BJ (cell line): ENCODE data around the gene SPP2. TPM values are rescaled to one million over a fixed set of nuclear protein-coding genes. Genes with fewer than 3 reads are reported as not detected.

Source experiments
- CTCF ChIA-PET: fragments of 350-600 bp; formaldehyde crosslinking; extraction: SDS; loops from one replicate; lab custom pipeline; 2021; ENCODE audit warnings: antibody characterized with exemption, inconsistent platforms; lab: Yijun Ruan, JAX
- POLR2A ChIA-PET: fragments of 300-600 bp; sonication (Branson Sonifier 250); formaldehyde crosslinking; extraction: SDS; loops from one replicate; lab custom pipeline; 2021; ENCODE audit warnings: antibody characterized with exemption; lab: Charles Lee
- DNase-seq: peaks from one replicate; pipeline ENCODE4 v3.0.0-alpha.2; 2011; ENCODE audit warnings: low read depth
- H3K27me3 ChIP-seq: 2 replicates; pipeline ENCODE4 v1.6.0; 2011; ENCODE audit warnings: low read length; ENCODE audit not compliant: control insufficient read depth, insufficient read depth
- H3K36me3 ChIP-seq: 2 replicates; pipeline ENCODE4 v1.5.1; 2011; ENCODE audit warnings: low read length; ENCODE audit not compliant: control insufficient read depth, insufficient read depth
- H3K4me3 ChIP-seq: 2 replicates; pipeline ENCODE4 v1.5.1; 2011; ENCODE audit warnings: low read depth, mild to moderate bottlenecking, control low read depth, low read length
- polyA plus RNA-seq: library from polyadenylated mRNA; depleted of rRNA; stranded (reverse); fragments of >200 nt; gene quantifications from 2 replicates; pipeline ENCODE4 v1.2.3, GENCODE V29; 2011
- TF ChIP-seq, protein P1 (sequence below): IDR thresholded peaks from 2 replicates; pipeline ENCODE4 v1.5.1; 2011; ENCODE audit warnings: low read depth, mild to moderate bottlenecking, control low read depth, inconsistent platforms, low read length, moderate library complexity; ENCODE audit not compliant: insufficient read depth

Gene SPP2
- polyA plus RNA-seq, 1 experiment: not detected

GRCh38 chr2:234006501-234006900 lies 44.0 kb upstream of the SPP2 start:
- ChIA-PET POLR2A (no interaction called here), CTCF (interaction anchor here (1.6 kb wide), 1 partner anchor 12 kb away, joined by 3 read pairs; no protein-coding TSS in a partner anchor)
- Histone ChIP-seq H3K4me3 (no peak overlapping the region), H3K27me3 (peaks cover 5% of the 10 kb centered on the region), H3K36me3 (no peaks in the 10 kb centered on the region)
- TF ChIP-seq, protein P1, sequence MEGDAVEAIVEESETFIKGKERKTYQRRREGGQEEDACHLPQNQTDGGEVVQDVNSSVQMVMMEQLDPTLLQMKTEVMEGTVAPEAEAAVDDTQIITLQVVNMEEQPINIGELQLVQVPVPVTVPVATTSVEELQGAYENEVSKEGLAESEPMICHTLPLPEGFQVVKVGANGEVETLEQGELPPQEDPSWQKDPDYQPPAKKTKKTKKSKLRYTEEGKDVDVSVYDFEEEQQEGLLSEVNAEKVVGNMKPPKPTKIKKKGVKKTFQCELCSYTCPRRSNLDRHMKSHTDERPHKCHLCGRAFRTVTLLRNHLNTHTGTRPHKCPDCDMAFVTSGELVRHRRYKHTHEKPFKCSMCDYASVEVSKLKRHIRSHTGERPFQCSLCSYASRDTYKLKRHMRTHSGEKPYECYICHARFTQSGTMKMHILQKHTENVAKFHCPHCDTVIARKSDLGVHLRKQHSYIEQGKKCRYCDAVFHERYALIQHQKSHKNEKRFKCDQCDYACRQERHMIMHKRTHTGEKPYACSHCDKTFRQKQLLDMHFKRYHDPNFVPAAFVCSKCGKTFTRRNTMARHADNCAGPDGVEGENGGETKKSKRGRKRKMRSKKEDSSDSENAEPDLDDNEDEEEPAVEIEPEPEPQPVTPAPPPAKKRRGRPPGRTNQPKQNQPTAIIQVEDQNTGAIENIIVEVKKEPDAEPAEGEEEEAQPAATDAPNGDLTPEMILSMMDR: no peak
- no peak for DNase-seq

DNA sequence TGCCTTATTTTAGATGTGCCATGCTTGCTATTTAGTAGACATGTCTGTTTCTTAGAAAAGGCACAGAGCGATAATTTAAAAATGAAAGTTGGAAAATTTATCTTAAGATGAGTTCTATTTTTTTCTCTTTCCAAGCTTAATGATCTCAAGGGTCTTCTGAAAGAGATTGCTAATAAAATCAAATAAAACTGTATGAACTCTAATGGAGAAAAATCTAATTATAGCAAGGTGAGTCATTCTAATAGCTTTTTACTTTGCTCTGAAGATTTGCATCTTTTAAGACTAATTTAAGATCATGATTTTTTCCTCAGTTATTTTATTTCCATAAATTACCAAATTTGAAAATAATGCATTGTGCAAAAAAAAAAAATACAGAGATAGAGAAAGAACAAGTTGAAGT lies 36.1 kb upstream of the SPP2 start:
- ChIA-PET CTCF (no interaction called here), POLR2A (no interaction called here)
- no peak for DNase-seq
- TF ChIP-seq, protein P1: no peak
- Histone ChIP-seq H3K27me3 (peaks cover under 1% of the 10 kb centered on the region; the same call in 1 of the 2 replicates), H3K36me3 (no peaks in the 10 kb centered on the region), H3K4me3 (no peak overlapping the region)

GRCh38 chr2:234015861-234016260 lies 34.6 kb upstream of the SPP2 start:
- ChIA-PET CTCF (interaction anchor here (0.6 kb wide), 1 partner anchor 1144 kb away, joined by 3 read pairs; no protein-coding TSS in a partner anchor), POLR2A (no interaction called here)
- no peaks in the 10 kb centered on the region for H3K27me3 ChIP-seq
- no peak overlapping the region for H3K4me3 ChIP-seq
- no peak for DNase-seq
- TF ChIP-seq, protein P1: no peak
- no peaks in the 10 kb centered on the region for H3K36me3 ChIP-seq

GRCh38 chr2:234019896-234020295 lies 30.6 kb upstream of the SPP2 start:
- no peak overlapping the region for H3K4me3 ChIP-seq
- H3K27me3 ChIP-seq: no peaks in the 10 kb centered on the region
- CTCF ChIA-PET: no interaction called here
- no peaks in the 10 kb centered on the region for H3K36me3 ChIP-seq
- TF ChIP-seq, protein P1: no peak
- DNase-seq: no peak
- POLR2A ChIA-PET: no interaction called here

DNA sequence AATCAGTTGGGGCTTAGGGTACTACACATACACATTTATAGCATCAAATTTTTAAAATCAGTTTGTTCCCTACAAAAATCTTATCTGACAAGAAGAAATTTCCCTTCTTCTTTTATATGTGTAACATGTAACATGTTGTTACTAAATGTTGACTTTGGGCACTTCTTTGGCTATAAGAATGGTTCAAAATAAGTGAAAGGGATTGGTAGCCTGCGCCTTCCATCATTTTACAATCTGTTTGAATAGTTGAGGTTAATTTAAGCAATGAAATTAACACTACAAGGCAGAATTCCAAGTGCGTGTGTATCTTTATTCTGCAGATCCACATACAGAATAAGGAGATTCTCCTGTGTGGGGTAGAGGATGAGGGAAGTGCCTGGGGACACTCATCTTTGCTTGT lies 30.2 kb upstream of the SPP2 start:
- POLR2A ChIA-PET: no interaction called here
- Histone ChIP-seq H3K4me3 (no peak overlapping the region), H3K27me3 (no peaks in the 10 kb centered on the region), H3K36me3 (no peaks in the 10 kb centered on the region)
- CTCF ChIA-PET: no interaction called here
- TF ChIP-seq, protein P1: no peak
- no peak for DNase-seq
